IMR-90 (cell line): Measurements from ENCODE around the gene PRKCA. TPM values are rescaled to one million over a fixed set of nuclear protein-coding genes. Genes with fewer than 3 reads are reported as not detected.

ENCODE experiments used
- ATAC-seq: fragments of 200-7000 bp; cut with Tn5 transposase; 2 replicates; pipeline ENCODE4 v1.9.1; 2020; ENCODE audit warnings: low read depth, mild to moderate bottlenecking, moderate library complexity
- BruUV-seq: library from RNA; stranded (reverse); fragments of 400-500 nt; replicated peaks from 2 replicates; lab custom pipeline; 2021; lab: Mats Ljungman, UMichigan
- CTCF ChIA-PET: fragments of 300-600 bp; formaldehyde crosslinking; extraction: SDS; loops from one replicate; lab custom pipeline; 2021; ENCODE audit warnings: antibody characterized with exemption; lab: Yijun Ruan, JAX
- POLR2A ChIA-PET: fragments of 300-600 bp; sonication (Branson Sonifier 250); formaldehyde crosslinking; loops from one replicate; lab custom pipeline; 2022; ENCODE audit warnings: antibody characterized with exemption; ENCODE audit not compliant: unreplicated experiment; lab: Charles Lee
- DNase-seq: peaks from one replicate; pipeline ENCODE4 v3.0.0; 2013
- H2AFZ ChIP-seq: replicated peaks from 2 replicates; pipeline ENCODE3; 2013; ENCODE audit warnings: low read length, mild to moderate bottlenecking; ENCODE audit not compliant: poor library complexity
- H2AK5ac ChIP-seq: 2 replicates; pipeline ENCODE4 v1.6.1; 2013; ENCODE audit warnings: low read depth, low read length, inconsistent platforms
- H2AK9ac ChIP-seq: replicated peaks from 2 replicates; pipeline ENCODE3; 2013; ENCODE audit warnings: mild to moderate bottlenecking, low read depth, low read length, moderate library complexity; ENCODE audit not compliant: poor library complexity
- H2BK120ac ChIP-seq: 2 replicates; pipeline ENCODE4 v1.6.1; 2013; ENCODE audit warnings: low read depth, low read length, inconsistent platforms
- H2BK15ac ChIP-seq: 3 replicates; pipeline ENCODE4 v1.6.1; 2013; ENCODE audit warnings: low read depth, low read length, inconsistent platforms
- H2BK20ac ChIP-seq: 2 replicates; pipeline ENCODE4 v1.6.1; 2013; ENCODE audit warnings: low read depth, mild to moderate bottlenecking, inconsistent platforms, low read length, moderate library complexity
- H2BK5ac ChIP-seq: 2 replicates; pipeline ENCODE4 v1.6.1; 2013; ENCODE audit warnings: mild to moderate bottlenecking, low read depth, low read length, inconsistent platforms; ENCODE audit not compliant: poor library complexity, severe bottlenecking
- H3K14ac ChIP-seq: replicated peaks from 2 replicates; pipeline ENCODE4 v1.6.1; 2013; ENCODE audit warnings: low read depth, low read length, inconsistent platforms
- H3K18ac ChIP-seq: 2 replicates; pipeline ENCODE4 v1.6.1; 2013; ENCODE audit warnings: low read depth, low read length, control low read depth
- H3K23ac ChIP-seq: 2 replicates; pipeline ENCODE4 v1.6.1; 2013; ENCODE audit warnings: low read depth, low read length, inconsistent platforms
- H3K27ac ChIP-seq: 2 replicates; pipeline ENCODE4 v1.5.1; 2013; ENCODE audit warnings: mild to moderate bottlenecking, control low read depth, low read length; ENCODE audit not compliant: insufficient read depth
- H3K27me3 ChIP-seq: 2 replicates; pipeline ENCODE4 v1.6.1; 2013; ENCODE audit warnings: low read length; ENCODE audit not compliant: control insufficient read depth, insufficient read depth
- H3K36me3 ChIP-seq: 2 replicates; pipeline ENCODE4 v1.6.1; 2013; ENCODE audit warnings: low read length, mixed read lengths; ENCODE audit not compliant: control insufficient read depth, insufficient read depth
- H3K4ac ChIP-seq: 2 replicates; pipeline ENCODE4 v1.6.1; 2013; ENCODE audit warnings: low read depth, low read length, inconsistent platforms
- H3K4me1 ChIP-seq: 2 replicates; pipeline ENCODE4 v1.6.1; 2013; ENCODE audit warnings: low read length, mixed read lengths; ENCODE audit not compliant: control insufficient read depth, insufficient read depth
- H3K4me2 ChIP-seq: 2 replicates; pipeline ENCODE4 v1.6.1; 2013; ENCODE audit warnings: low read depth, mild to moderate bottlenecking, control low read depth, low read length, moderate library complexity
- H3K4me3 ChIP-seq: 2 replicates; pipeline ENCODE4 v1.5.1; 2013; ENCODE audit warnings: low read depth, mild to moderate bottlenecking, control low read depth, low read length, moderate library complexity; ENCODE audit not compliant: insufficient read depth
- H3K56ac ChIP-seq: 2 replicates; pipeline ENCODE4 v1.6.1; 2013; ENCODE audit warnings: low read length, inconsistent platforms; ENCODE audit not compliant: insufficient read depth; ENCODE audit errors: extremely low read depth
- H3K79me1 ChIP-seq, 2 experiments: 2 replicates each; pipeline ENCODE4 v1.6.1; 2013; ENCODE audit warnings: low read length in 2 of 2, inconsistent platforms in 1 of 2, low read depth in 1 of 2
- H3K9ac ChIP-seq: 2 replicates; pipeline ENCODE4 v1.6.1; 2013; ENCODE audit warnings: low read depth, low read length, control low read depth
- H3K9me1 ChIP-seq: 2 replicates; pipeline ENCODE4 v1.6.1; 2013; ENCODE audit warnings: low read length, inconsistent platforms; ENCODE audit not compliant: insufficient read depth
- H3K9me3 ChIP-seq: 2 replicates; pipeline ENCODE4 v1.6.1; 2013; ENCODE audit warnings: low read length; ENCODE audit not compliant: control insufficient read depth, insufficient read depth
- H4K20me1 ChIP-seq: 2 replicates; pipeline ENCODE4 v1.6.1; 2013; ENCODE audit warnings: low read length, inconsistent platforms; ENCODE audit not compliant: insufficient read depth
- H4K5ac ChIP-seq: 2 replicates; pipeline ENCODE4 v1.6.1; 2013; ENCODE audit warnings: mild to moderate bottlenecking, low read depth, low read length, control low read depth
- H4K8ac ChIP-seq, 2 experiments: 2 replicates each; pipeline ENCODE4 v1.6.1; 2013; ENCODE audit warnings: low read depth in 2 of 2, low read length in 2 of 2, control low read depth in 1 of 2, inconsistent platforms in 1 of 2
- H4K91ac ChIP-seq: 2 replicates; pipeline ENCODE4 v1.6.1; 2013; ENCODE audit warnings: low read depth, low read length, inconsistent platforms; ENCODE audit not compliant: insufficient read depth
- BHLHE40 ChIP-seq: fragments of 150-350 bp; IDR thresholded peaks from 2 replicates; pipeline ENCODE4 v1.6.1; 2016; ENCODE audit warnings: mild to moderate bottlenecking, low read depth, low read length
- CHD1 ChIP-seq: IDR thresholded peaks from 2 replicates; pipeline ENCODE4 v1.6.1; 2012; ENCODE audit warnings: low read depth, low read length, improper control_type of control experiment
- CTCF ChIP-seq: conservative IDR thresholded peaks from 2 replicates; pipeline ENCODE4 v1.5.1; 2012; ENCODE audit warnings: mild to moderate bottlenecking, low read depth, low read length, improper control_type of control experiment
- ELK1 ChIP-seq: fragments of 150-350 bp; IDR thresholded peaks from 2 replicates; pipeline ENCODE4 v1.6.1; 2016; ENCODE audit warnings: low read depth, mild to moderate bottlenecking, low read length, moderate library complexity, borderline replicate concordance
- FOS ChIP-seq: fragments of 150-350 bp; IDR thresholded peaks from 2 replicates; pipeline ENCODE4 v1.6.1; 2016; ENCODE audit warnings: low read depth, low read length
- MAFK ChIP-seq: IDR thresholded peaks from 2 replicates; pipeline ENCODE4 v1.6.1; 2012; ENCODE audit warnings: low read depth, low read length, improper control_type of control experiment
- MAZ ChIP-seq: IDR thresholded peaks from 2 replicates; pipeline ENCODE4 v1.6.1; 2012; ENCODE audit warnings: low read depth, mild to moderate bottlenecking, low read length, improper control_type of control experiment, moderate library complexity, borderline replicate concordance
- MXI1 ChIP-seq: IDR thresholded peaks from 2 replicates; pipeline ENCODE4 v1.6.1; 2012; ENCODE audit warnings: low read depth, mild to moderate bottlenecking, low read length, moderate library complexity, borderline replicate concordance
- NFE2L2 ChIP-seq: fragments of 150-350 bp; IDR thresholded peaks from 2 replicates; pipeline ENCODE4 v1.6.1; 2016; ENCODE audit warnings: low read depth, mild to moderate bottlenecking, low read length
- POLR2A ChIP-seq: IDR thresholded peaks from 2 replicates; pipeline ENCODE4 v1.6.1; 2012; ENCODE audit warnings: mild to moderate bottlenecking, low read depth, low read length
- RAD21 ChIP-seq: IDR thresholded peaks from 2 replicates; pipeline ENCODE4 v1.6.1; 2012; ENCODE audit warnings: low read length, improper control_type of control experiment
- RCOR1 ChIP-seq: IDR thresholded peaks from 2 replicates; pipeline ENCODE4 v1.6.1; 2012; ENCODE audit warnings: mild to moderate bottlenecking, low read length, improper control_type of control experiment; ENCODE audit not compliant: insufficient replicate concordance
- RFX5 ChIP-seq: IDR thresholded peaks from 2 replicates; pipeline ENCODE4 v1.8.0; 2012; ENCODE audit warnings: low read depth, mild to moderate bottlenecking, low read length, moderate library complexity
- SMC3 ChIP-seq: fragments of 150-350 bp; IDR thresholded peaks from 2 replicates; pipeline ENCODE4 v1.6.1; 2016; ENCODE audit warnings: low read depth, mild to moderate bottlenecking, antibody characterized with exemption, low read length, moderate library complexity
- USF2 ChIP-seq: fragments of 150-350 bp; IDR thresholded peaks from 2 replicates; pipeline ENCODE4 v1.6.1; 2017; ENCODE audit warnings: mild to moderate bottlenecking, antibody characterized with exemption, low read length, low read depth
- WGBS, 2 experiments: methylation state at CpG; one replicate each; pipeline versions ENCODE4 v1.1.5 to v1.1.7; 2013; ENCODE audit warnings: missing lambda C conversion rate in 2 of 2; ENCODE audit not compliant: insufficient read length in 1 of 2; ENCODE audit errors: extremely low coverage in 2 of 2; 5-methylcytosine and 5-hydroxymethylcytosine counted together
- dilution Hi-C: fragments of 300-500 bp; cut with HindIII; formaldehyde crosslinking; loops from one replicate; pipeline ENCODE4 v1.14.3; 2018; ENCODE audit warnings: low sequenced_read_pairs; ENCODE audit not compliant: unreplicated experiment
- in situ Hi-C: fragments of 300-500 bp; cut with MboI; formaldehyde crosslinking; loops from 3 replicates; pipeline ENCODE4 v1.14.3; 2019; ENCODE audit warnings: low sequenced_read_pairs, inconsistent platforms, mixed read lengths
- intact Hi-C: fragments of 100-400 bp; cut with micrococcal nuclease; formaldehyde crosslinking; loops from 2 replicates; pipeline ENCODE4 v1.10.0; 2022
- polyA plus RNA-seq, 3 experiments: library from polyadenylated mRNA; depleted of rRNA; stranded (reverse); fragments of >200 nt; gene quantifications; 2 replicates each; pipeline ENCODE4 v1.2.3, GENCODE V29; 2012; ENCODE audit warnings: low replicate concordance in 1 of 3
- total RNA-seq: library from RNA; depleted of rRNA; stranded (reverse); fragments of >200 nt; gene quantifications from 2 replicates; pipeline ENCODE4 v1.2.3, GENCODE V29; 2012

PRKCA gene
- total and polyA plus RNA-seq, 2 of the 4 experiments (the other 2 are of a cell fraction) = 31.0 to 46.0 TPM

- intact Hi-C loops (no loop called here), in situ Hi-C loops (no loop called here), dilution Hi-C loops (no loop called here)
- ChIA-PET CTCF (no interaction called here), POLR2A (no interaction called here)
- H3K9me1 ChIP-seq = peaks cover 8% of the 10 kb centered on the region; the same call in 1 of the 2 replicates
- no peak overlapping the region for H3K9ac ChIP-seq
- no peaks in the 10 kb centered on the region for H3K4me1 ChIP-seq
- H3K27me3 ChIP-seq = no peaks in the 10 kb centered on the region
- peaks cover 0 to 9% of the 10 kb centered on the region in 2 experiments; a peak in 2 of 4 replicates for H3K79me1 ChIP-seq
- H3K27ac ChIP-seq = no peak overlapping the region
- no peak overlapping the region for H2BK20ac ChIP-seq
- peaks cover 48% of the 10 kb centered on the region for H3K36me3 ChIP-seq
- H4K91ac ChIP-seq = no peak overlapping the region
- no peak overlapping the region for H2BK15ac ChIP-seq
- no peak overlapping the region for H3K23ac ChIP-seq
- H2AFZ ChIP-seq = no peak overlapping the region
- peaks cover 1% of the 10 kb centered on the region; the same call in 1 of the 2 replicates for H4K20me1 ChIP-seq
- no peak overlapping the region for H4K5ac ChIP-seq
- H3K56ac ChIP-seq = no peak overlapping the region
- H3K4me2 ChIP-seq = no peak overlapping the region
- no peak overlapping the region for H2AK9ac ChIP-seq
- H3K4me3 ChIP-seq = no peak overlapping the region
- H3K14ac ChIP-seq = no peak overlapping the region
- no peaks in the 10 kb centered on the region for H3K9me3 ChIP-seq
- no peak overlapping the region for H3K4ac ChIP-seq
- DNase-seq (no peak), ATAC-seq (no peak)
- no peak for TF ChIP-seq CHD1
- TF ChIP-seq MAZ = no peak
- no peak for TF ChIP-seq RFX5
- no peak for TF ChIP-seq CTCF
- TF ChIP-seq MAFK = no peak
- no peak for TF ChIP-seq MXI1
- no peak for TF ChIP-seq RAD21
- TF ChIP-seq USF2 = no peak
- no peak for TF ChIP-seq POLR2A
- no peak for TF ChIP-seq FOS
- no peak for TF ChIP-seq RCOR1
- TF ChIP-seq BHLHE40 = no peak
- TF ChIP-seq ELK1 = no peak
- no peak for TF ChIP-seq SMC3
- TF ChIP-seq NFE2L2 = no peak
- BruUV-seq = no TSS peak
- H2BK120ac ChIP-seq = no peak overlapping the region
- no CpG with 5 or more reads among the region's 2 CpGs for WGBS, 2 experiments
- H4K8ac ChIP-seq = no peak overlapping the region
- no peak overlapping the region for H2BK5ac ChIP-seq
- no peak overlapping the region for H2AK5ac ChIP-seq
- H3K18ac ChIP-seq = no peak overlapping the region
Observed at GRCh38 chr17:66743511-66743910, 441.1 kb downstream of the PRKCA start.
